AG09319 (cell line): ENCODE data around the gene CPSF4L.
A peak's percentile ranks its signal among the peaks of the same experiment; 100 is the strongest.

Experiments used
- DNase-seq: peaks from one replicate; pipeline ENCODE4 v3.0.0-alpha.2; 2010; ENCODE audit warnings: low read depth; ENCODE audit errors: extremely low read depth
- TF ChIP-seq, protein P1 (sequence below): IDR thresholded peaks from 2 replicates; pipeline ENCODE4 v1.5.1; 2011; ENCODE audit warnings: low read depth, mild to moderate bottlenecking, inconsistent platforms, low read length, moderate library complexity

The CPSF4L gene

DNA sequence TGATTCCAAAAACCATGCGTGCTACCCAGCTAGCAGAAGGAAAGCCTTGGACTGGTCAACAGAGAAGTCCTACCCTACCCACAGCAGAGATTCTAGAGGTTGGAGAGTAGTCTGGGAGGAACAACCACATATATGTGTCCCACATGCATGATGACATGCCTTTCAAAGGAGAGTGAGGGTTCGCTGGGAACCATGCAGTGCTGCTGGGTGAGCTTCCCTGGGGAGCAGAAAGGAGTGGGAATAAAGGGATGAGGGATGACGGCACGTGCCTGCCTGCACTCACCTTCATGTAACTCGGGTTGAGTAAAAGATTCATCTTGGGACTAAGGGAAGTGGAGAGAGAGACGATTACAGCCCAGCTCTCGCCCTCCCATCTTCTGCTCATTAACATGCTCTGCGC is 9.8 kb downstream of the CPSF4L start:
- no peak for DNase-seq
- TF ChIP-seq, protein P1, sequence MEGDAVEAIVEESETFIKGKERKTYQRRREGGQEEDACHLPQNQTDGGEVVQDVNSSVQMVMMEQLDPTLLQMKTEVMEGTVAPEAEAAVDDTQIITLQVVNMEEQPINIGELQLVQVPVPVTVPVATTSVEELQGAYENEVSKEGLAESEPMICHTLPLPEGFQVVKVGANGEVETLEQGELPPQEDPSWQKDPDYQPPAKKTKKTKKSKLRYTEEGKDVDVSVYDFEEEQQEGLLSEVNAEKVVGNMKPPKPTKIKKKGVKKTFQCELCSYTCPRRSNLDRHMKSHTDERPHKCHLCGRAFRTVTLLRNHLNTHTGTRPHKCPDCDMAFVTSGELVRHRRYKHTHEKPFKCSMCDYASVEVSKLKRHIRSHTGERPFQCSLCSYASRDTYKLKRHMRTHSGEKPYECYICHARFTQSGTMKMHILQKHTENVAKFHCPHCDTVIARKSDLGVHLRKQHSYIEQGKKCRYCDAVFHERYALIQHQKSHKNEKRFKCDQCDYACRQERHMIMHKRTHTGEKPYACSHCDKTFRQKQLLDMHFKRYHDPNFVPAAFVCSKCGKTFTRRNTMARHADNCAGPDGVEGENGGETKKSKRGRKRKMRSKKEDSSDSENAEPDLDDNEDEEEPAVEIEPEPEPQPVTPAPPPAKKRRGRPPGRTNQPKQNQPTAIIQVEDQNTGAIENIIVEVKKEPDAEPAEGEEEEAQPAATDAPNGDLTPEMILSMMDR, result no peak

DNA sequence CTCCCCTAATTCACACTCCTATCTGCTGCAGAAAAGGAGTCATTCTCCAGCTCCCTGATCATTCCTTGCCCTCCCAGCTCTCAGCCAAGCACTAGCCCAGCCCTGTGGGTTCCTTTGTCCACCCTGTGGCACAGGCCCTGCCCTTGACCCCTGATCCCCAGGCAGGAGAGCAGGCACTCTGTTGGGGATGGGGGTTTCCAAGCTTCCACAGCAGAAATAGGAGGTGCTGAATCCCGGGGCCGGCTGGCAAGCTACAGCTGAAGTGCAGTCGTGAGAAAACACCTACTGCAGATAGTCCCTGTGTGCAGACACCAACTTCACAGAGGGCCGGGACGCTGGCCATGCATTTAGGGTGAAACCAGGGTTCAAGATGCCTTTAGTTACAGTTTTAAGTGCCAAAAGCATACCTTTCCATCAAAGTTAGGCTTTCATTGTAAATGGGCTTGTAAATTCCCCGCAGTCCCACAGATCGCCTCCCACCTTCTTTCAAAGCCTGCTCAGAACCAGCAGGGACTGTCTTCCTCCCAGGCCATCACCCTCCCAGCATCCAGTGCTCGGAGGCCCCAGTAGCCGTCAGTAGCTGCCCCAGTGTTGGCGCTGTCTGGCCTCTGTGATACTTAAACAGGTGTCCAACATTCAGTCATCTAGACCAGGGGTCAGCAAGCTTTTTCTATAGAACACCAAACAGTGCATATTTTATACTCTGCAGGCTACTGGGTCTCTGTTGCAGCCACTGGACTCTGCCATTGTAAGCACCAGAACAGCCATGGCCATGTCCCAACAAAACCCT is 10.6 kb downstream of the CPSF4L start:
- DNase-seq, result no peak
- TF ChIP-seq, protein P1, result no peak

DNA sequence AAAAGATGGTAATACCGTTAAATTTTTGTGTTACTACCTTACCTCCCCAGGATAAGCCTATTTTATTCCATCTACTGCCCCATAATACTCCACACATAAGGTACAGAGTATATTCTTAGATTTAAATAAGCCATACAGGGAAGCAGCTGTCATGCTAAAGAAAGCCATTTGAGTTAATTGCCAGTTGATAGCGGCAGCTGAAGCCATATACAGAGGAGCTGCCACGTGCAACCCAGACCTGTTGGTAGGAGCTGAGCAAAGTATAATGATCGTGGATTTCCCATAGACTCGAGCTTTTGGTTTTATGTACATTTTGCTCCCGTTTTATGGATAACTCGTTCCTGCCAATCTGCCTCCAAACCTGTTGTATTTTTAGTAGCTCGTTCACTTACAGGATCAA is 12.0 kb downstream of the CPSF4L start:
- no peak for DNase-seq
- TF ChIP-seq, protein P1, result no peak

DNA sequence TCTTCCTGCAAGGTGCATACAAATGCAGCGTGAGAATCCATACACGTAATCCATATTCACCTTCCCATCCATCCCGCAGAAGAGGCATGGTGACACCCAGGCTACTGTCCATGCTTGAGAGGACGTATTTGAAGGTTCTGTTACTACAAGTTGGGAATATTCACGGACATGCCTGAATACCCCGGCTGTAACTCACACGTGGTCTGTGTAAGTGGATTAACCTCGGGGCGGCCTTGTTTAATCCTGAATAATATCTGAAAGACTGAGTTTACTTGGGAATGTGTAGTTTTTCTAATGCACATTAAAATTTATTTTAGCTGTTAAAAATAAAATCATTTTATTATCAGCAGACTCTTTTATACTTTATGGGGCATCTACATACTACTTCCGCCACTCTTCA is 13.1 kb downstream of the CPSF4L start:
- TF ChIP-seq, protein P1, result no peak
- DNase-seq, result no peak

DNA sequence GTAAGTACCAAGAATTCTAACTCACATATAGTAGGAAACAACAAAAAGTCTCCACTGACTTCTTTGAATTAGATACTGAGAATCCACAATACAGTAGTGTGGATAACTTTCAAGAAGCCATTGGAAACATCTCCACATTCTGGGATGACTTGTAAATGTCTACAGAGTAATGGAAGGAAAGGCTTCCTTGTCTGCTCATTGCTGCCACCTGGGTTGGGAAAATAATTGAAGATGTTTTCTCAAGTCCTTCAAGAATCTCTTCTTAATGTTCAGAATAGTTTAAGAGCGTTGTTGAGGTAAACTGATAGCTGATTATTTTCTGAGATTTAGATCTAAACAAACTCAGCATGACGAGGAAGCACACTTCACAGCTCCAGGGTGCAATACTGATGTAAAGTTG is 14.0 kb downstream of the CPSF4L start:
- TF ChIP-seq, protein P1, result peak; percentile 12
- DNase-seq, result no peak

DNA sequence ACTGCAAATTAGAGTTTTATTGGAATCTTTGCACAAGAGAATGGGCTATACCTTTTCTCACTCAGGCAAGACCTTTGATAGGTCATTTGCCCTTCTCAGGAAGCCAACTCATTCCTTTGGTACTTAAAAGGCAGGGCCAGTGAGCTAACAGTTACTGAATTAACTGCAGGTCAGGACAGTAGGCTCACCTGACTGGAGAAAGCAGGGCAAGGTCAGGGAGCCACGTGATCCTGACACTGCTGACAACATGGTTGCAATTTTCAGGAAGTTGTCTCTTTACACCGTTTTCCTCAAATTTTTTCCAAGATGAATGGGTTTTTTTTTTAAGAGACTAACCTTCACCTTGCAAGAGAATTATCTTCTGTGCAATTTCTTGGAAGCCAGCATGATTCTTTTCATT is 21.1 kb downstream of the CPSF4L start:
- DNase-seq, result no peak
- TF ChIP-seq, protein P1, result no peak

DNA sequence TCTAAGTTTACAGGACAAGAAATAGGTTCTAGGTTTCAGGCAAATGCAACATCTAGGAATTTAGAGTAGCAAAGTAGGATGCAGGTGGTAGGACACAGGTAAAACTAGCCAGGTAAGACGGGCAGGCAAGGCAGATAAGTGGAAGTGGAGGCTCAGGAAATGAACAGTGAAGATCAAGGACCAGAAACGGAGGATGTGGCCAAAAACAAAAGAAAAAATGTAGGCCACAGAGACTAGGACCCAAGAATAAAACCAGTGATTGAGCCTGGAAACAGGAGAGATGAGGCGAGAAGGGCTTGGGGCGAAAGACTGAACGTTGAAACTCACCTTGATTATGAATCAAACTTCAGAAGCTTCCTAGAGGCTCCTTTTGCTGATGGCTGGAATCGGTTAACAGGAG is 24.0 kb downstream of the CPSF4L start:
- TF ChIP-seq, protein P1, result no peak
- no peak for DNase-seq
